G401.6 (cell line): ENCODE results near the gene KDM4C.

Experiments used
- FAIRE-seq: peaks from 2 replicates; lab custom pipeline; 2012; peaks lifted over from hg19 to GRCh38; lab: Jason Lieb, UNC

Gene KDM4C

DNA sequence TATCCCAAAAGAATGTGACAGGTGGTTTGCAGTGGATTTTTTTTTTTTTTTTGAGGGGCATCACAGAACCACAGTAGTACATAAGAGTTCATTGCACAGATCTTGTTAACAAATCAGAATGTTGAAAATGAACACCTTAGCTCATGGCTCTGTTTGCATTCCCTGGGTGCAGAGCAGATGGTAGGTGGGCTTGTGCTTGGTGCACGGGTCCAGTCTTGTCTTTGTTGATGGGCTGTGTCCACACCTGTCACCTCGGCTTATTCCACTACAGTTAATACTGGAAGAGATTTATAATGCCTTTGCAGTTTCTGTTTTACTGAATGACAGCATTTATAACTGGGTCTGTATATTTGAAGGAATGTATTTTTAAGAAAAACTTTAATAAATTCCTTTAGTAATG, 146.6 kb downstream of the KDM4C start:
- FAIRE-seq, result no peak

DNA sequence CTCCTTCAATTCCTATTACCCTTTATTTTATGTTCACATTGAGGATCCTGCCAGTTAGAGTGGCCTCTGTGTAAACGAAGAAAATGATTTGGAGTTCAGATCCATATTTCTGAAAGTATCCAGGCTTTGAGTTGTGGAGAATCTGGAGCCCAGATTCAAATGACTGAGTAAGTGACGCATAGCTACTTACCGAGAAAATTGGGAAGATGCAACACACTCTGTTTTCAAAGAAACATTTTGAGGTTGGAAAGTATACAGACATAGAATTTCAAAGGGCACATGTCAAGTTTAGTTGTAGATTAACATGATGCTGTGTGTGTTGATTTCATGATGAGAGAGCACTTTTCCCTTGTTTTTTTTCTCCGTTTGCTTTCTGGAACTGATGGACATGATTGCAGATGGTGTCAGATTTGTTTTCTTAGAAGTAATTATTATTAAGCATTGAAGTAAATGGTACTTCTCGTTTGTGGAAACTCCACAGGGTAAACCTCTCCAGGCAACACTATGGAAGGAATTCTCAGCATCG, 148.1 kb downstream of the KDM4C start:
- no peak for FAIRE-seq

DNA sequence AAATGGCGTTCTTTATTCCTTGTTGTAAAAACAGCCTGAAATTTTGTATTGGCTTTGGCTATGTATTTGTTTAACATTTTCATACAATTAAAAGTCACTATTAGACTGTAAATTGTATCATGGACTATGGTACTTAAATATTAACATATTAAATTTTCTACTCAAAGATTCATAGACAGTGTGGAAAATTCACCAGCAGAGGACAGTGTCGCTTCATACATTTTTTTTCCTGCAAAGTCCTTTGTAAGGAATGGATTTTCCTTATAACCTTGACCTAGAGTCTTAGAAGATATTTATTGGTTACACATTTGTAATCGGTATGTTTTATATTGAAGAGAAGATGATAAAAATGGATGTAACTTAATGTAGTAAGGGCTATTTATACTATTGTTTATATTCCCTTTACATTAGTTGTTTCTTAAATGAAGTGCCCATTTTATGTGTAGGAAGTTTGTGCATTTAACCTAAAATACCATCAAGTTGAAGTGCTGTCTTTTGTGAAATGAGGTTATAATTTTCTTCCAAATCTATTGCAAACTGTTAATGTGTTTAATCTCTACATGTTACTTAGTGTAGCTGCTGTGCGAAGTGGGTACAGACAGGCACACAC, 150.1 kb downstream of the KDM4C start:
- FAIRE-seq, result peak; percentile 94

DNA sequence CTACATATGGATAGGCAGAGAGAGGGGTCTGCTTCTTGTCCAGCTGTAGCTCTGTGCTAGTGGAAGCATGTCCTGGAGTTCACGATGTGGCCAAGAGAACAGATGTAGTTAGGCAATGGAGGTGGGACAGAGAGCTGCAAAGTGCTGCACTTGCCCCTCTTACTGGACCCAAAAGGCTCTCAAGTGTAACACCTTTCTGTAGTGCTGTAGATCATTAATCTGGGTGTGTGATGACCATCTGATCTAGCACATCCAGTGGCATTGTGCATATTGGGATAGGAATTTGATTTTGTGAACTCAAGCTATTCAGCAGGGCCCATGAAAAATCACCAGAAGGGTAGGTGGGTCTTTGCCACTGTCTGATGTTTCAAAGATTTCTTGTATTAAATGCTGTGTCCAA, 151.4 kb downstream of the KDM4C start:
- no peak for FAIRE-seq

GRCh38 chr9:6910032-6910431, 152.3 kb downstream of the KDM4C start:
- peak; percentile 93 for FAIRE-seq

DNA sequence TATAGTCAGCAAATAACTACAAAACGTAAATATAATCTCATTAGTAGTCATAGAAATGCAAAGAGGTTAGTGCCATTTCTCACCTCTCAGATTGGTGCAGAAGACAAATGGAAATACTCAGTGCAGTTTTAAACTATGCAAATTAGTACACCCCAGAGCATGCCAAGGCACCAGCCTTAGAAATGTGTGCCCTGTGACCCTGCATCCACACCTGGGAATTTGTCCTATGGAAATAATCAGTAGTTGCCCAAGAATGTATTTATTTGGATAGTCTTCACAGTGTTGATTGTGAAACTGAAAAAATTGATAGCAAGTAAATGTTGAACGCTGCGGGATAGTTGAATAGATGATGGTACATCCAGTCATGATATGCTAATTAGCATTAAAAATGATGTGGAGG, 152.7 kb downstream of the KDM4C start:
- FAIRE-seq, result no peak

DNA sequence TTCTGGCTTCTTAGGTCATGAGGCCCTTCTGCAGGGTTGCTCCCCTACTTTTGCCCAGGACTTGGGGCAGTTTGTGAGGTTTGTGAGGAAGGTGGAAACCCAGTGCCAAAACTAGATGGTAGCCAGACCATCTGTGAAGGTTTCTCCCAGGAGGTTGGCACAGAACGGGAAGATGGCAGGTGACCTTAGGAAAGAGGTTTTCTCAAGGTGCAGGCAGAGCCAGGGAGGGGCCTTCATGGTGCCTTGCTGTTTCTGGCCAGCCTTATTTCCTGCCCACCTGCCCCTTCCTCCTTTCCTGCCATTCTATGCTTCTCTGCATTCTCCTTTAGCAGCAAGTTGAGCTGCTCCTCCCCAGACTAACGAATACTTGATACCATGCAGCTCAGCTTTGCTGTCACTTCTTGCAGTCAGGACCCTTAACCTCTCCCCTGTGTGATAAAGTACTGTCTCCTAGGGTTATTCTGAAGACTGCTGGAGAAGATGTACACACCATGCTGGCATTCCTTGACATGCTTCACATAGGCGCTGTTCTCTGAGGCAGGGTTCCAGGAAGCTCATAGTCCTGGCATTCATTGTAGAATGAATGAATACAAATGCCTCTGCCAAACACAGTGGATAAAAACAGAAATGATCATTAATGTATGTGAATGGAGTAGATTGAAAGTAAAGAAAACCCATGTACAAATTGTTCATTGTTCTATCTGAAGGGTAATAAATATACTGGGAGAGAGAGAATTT, 154.3 kb downstream of the KDM4C start:
- FAIRE-seq, result no peak

- no peak for FAIRE-seq
Measured at GRCh38 chr9:6915635-6916034, 157.9 kb downstream of the KDM4C start.

DNA sequence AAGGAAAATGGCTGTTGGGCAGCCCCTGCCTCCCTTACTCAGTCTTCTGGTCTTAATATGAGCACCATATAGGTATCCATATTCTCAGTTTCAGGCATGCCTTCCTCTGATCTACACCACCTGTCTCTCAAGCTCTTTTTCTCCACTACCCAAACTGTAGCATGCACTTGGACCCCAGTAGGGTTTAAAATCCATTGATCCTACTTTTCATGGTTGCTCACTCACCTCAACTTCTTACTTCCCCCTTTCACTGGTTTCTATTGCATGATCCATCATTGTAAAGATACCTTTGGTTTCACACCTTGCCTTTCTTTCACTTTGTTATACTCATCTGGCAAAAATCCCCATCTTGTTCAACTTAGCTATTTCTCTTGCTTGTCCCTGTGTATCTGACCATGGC, 159.4 kb downstream of the KDM4C start:
- FAIRE-seq, result no peak

GRCh38 chr9:6920041-6920440, 162.3 kb downstream of the KDM4C start:
- no peak for FAIRE-seq

DNA sequence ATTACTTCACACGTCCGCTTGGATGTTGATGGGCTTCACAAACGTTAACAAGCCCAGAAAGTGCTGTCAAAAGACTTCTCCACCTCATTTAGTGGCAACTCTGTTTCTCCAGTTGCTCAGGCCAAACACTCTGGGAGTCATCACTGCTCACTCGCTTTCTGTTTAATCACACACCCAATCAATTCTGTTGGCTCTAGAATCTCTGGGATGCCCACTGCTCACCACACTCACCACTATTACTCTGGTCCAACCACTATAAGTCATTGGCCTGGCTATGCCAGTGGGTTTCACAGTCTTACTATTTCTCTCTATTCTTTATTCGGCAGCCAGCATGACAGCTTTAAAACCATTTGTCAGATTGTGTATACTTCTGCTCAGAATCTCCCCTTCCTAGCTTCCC, 163.5 kb downstream of the KDM4C start:
- FAIRE-seq, result no peak

DNA sequence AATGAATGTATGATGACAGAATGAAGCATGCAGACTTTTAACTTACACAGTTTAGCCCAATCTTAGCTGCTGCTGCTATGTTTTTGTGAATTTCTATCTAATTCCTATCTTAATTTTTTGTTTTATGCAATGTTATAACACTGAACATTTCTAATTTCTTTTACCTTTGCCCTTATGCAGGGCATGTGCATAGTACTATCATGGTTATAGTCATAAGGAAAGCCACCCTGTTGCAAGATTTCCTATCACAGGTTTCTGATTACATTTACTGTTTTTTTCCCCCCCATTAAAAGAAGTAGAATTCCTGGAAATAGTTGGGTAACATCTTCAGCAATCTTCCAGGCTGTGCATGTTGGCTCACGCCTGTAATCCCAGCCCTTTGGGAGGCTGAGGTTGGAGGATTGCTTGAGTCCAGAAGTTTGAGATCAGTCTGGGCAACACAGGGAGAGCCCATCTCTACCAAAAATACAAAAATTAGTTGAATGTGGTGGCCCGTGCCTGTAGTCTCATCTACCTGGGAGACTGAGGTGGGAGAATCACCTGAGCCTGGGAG, 164.4 kb downstream of the KDM4C start:
- no peak for FAIRE-seq

DNA sequence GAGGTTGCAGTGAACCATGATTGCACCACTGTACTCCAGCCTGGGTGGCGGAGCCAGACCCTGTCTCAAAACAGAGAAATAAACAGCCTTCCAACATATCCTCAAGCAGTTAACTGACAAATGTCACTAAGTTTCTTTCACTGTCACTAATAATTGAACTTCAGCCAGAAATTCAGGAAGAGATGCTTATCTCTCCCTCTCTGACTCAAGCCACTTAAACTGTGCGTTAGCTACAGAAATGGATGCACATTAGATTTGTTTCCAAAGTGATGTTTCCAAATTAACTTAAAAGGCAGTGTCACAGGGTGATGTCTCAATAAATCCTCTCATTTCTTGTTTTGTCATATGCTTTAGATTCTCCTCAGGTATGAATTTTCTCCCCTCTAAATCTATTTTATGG, 164.9 kb downstream of the KDM4C start:
- no peak for FAIRE-seq

DNA sequence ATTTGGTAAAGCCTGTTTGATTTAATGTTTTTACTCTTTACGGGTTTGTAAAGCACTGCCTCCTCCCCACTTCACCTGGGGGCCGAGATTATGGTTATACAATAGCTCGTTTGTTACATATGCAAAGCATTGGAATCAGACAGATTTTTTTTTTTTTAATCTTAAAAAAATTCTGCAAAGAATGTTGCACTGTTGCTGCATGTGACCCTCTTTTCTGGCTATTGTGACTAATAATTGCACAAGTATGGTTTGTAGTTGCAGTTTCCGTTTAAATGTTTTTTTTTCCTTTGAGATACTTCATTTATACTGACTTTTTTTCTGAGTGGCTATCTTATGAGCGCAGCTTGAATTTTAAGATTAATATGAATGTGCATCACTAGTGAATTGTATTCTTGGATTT, 165.3 kb downstream of the KDM4C start:
- FAIRE-seq, result no peak

DNA sequence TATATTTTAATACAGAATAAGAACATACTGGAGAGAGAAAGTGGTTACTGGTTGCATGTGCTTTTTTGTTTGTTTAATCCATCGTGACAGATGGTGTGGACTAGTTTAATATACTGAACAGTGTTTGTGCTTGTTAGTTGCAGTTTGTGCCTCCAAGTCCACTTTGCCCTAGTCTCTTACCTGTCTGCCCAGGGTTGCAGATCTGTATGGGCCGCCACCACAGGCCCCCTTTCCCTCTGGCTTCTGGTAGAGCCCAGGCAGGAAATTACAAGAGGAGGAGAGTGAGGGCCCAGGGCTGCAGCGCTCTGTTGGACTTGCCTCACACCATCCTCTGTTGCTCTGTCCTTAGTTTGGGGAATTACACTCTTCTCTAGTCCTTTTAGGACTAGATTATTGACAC, 166.4 kb downstream of the KDM4C start:
- no peak for FAIRE-seq

DNA sequence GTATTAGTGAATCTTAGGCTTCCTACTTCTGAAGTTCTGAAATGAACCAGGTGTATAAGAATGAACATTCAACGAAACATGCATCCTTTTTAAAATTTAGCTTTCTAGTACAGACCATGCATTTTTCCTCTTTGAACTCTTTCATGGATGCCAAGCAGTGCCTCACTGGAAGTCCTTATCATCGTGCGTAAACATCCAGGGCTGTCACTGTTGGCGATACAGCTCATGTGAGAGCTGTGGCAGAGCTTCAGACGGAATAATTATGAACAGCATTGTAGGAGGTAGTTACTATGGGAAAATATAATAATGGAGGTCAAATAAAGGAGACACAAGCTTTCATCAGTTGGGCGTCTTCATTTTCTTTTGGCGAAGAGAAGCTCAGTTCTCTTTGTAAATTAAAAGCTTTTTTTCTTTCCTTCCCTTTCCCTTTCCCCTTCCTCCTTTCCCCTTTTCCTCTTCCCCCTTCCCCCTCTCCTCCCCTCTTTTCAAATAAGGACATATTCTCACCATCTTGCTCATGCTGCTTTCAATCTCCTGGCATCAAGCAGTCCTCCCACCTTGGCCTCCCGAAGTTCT, 167.3 kb downstream of the KDM4C start:
- FAIRE-seq, result no peak

- FAIRE-seq, result no peak
Measured at GRCh38 chr9:6925836-6926235, 168.1 kb downstream of the KDM4C start.

DNA sequence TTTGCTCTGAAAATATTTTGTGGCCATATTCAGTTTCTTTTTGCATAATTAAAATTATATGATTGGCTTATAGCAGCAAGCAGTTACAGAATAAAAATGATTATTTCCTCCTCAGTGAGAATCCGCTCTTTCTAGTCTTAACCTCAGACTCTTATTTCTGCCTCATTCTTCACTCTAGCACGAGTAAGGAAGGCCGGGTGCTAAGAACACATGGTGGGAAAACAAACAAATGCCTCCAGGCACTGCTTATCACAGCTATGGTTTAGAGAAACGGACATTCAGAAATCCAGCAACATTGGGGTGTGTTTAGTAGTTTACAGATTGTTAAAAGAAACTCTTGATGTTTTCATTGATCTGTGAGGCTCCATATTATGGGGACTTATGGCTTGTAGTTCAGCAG, 168.7 kb downstream of the KDM4C start:
- no peak for FAIRE-seq

GRCh38 chr9:6927838-6928237, 170.1 kb downstream of the KDM4C start:
- FAIRE-seq, result no peak

GRCh38 chr9:6928863-6929262, 171.1 kb downstream of the KDM4C start:
- FAIRE-seq, result no peak

- FAIRE-seq, result no peak
Measured at GRCh38 chr9:6929441-6930215, 171.9 kb downstream of the KDM4C start.

DNA sequence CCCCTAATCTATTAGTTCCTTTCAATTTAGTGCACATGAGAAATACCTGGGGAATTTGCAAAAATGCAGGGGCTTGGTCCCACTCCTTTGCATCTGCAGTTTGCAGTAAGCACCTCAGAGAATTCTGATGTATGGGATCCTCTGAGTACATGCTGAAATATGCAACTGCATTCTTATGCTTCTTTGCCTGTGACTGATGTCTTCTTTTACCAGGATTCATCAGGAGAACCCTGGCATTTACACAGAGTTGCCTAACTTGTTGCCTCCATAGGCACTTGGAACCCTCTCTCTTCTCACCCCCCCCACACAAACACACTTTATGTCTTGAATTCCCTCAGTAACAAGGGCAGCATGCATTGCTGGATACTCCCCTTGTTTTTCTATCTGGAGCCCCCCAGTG, 173.1 kb downstream of the KDM4C start:
- FAIRE-seq, result no peak

GRCh38 chr9:6931913-6932312, 174.1 kb downstream of the KDM4C start:
- no peak for FAIRE-seq
